Uterine smooth muscle cell (primary cell): ENCODE measurements around the gene CDH5. TPM values are rescaled to one million over a fixed set of nuclear protein-coding genes. Genes with fewer than 3 reads are reported as not detected.

ENCODE experiments used
- total RNA-seq: library from RNA; depleted of rRNA; stranded (reverse); fragments of >200 nt; gene quantifications from 2 replicates; pipeline ENCODE4 v1.2.3, GENCODE V29; 2014

CDH5 gene, protein sequence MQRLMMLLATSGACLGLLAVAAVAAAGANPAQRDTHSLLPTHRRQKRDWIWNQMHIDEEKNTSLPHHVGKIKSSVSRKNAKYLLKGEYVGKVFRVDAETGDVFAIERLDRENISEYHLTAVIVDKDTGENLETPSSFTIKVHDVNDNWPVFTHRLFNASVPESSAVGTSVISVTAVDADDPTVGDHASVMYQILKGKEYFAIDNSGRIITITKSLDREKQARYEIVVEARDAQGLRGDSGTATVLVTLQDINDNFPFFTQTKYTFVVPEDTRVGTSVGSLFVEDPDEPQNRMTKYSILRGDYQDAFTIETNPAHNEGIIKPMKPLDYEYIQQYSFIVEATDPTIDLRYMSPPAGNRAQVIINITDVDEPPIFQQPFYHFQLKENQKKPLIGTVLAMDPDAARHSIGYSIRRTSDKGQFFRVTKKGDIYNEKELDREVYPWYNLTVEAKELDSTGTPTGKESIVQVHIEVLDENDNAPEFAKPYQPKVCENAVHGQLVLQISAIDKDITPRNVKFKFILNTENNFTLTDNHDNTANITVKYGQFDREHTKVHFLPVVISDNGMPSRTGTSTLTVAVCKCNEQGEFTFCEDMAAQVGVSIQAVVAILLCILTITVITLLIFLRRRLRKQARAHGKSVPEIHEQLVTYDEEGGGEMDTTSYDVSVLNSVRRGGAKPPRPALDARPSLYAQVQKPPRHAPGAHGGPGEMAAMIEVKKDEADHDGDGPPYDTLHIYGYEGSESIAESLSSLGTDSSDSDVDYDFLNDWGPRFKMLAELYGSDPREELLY
- total RNA-seq = 0.33 and 0.50 TPM in 2 replicates

DNA sequence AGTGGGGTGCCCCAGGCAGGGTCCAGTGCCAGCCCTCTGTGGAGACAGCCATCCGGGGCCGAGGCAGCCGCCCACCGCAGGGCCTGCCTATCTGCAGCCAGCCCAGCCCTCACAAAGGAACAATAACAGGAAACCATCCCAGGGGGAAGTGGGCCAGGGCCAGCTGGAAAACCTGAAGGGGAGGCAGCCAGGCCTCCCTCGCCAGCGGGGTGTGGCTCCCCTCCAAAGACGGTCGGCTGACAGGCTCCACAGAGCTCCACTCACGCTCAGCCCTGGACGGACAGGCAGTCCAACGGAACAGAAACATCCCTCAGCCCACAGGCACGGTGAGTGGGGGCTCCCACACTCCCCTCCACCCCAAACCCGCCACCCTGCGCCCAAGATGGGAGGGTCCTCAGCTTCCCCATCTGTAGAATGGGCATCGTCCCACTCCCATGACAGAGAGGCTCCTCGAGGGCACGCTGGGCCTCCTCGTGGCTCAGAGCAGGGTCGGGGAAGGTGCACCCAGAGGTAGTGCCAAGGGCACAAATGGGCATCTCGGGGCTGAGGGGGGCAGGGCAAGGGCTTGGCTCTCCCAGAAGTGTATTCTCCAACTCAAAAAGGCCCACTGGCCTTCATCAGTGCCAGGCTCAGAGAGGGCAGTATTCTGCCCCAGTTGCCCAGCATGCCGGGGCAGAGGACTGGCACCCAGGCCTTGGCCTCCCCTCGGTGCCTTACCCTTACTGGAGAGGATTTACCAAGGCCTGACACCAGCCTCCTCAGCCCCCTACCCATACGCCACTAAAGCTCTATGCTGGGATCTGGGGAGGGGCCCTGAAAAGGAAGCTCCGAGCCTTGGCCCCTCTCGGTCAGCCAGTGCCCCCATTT, at the start of gene CDH5:
Gene CDH5, plus strand, starts transcription at position 259 of the 867 bp plus-strand sequence. CDS start 12,647 bp downstream, outside the sequence.

DNA sequence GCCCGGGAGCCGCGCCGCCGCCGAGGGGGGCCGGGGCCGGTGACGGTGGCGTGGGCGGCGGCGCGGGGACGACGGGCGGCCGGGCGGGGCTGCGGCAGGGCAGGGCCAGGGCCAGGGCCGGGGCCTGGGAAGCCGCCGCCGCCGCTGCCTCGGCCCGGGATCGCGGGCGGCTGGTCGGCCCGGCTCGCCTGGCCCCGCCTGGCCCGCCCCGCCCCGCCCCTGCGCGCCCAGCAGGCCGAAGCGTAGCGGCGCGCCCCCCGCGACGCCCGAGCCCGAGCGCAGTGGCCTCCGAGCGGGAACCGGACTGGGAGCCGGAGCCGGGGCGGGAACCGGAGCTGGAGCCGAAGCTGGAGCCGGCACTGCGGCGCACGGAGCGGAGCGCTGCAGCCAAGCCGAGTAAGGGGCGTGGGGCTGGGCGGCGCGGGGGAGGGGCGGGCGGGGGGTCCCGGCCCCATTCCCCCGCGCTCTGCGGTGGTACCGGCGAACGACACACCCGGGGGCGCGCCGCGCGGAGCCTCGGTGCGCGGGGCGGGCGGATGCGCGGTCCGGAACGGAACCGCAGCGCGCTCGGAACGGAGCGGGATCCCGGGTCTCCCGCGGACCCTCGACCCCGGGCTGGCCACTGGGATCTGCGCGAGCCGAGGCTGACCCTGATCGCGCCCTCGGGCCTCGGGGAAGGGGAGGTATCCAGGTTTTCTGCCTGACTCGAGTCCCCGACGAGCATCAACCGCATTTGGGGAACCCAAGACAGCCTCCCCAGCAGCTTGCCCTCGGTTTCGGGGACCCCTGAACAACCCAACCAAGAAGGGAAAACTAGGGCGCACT, 60.8 kb downstream of the CDH5 start, which contains the start of gene BEAN1:
Gene BEAN1, plus strand, starts transcription at position 260 of the 825 bp plus-strand sequence. CDS start 10,382 bp downstream, outside the sequence.

Other genes starting within 250 kb of the CDH5 start
- gene BEAN1, start 60.6 kb downstream of the CDH5 start, total RNA-seq = 0.11 and 0.12 TPM in 2 replicates
- 30.5 and 59.0 TPM in 2 replicates for gene TK2, start 183.4 kb downstream of the CDH5 start, total RNA-seq
- gene CKLF, start 185.9 kb downstream of the CDH5 start, total RNA-seq = 61.1 and 62.4 TPM in 2 replicates
- gene CMTM1, start 199.7 kb downstream of the CDH5 start, total RNA-seq = 1.2 and 1.5 TPM in 2 replicates
- not detected in 2 replicates for gene CMTM2, start 212.8 kb downstream of the CDH5 start, total RNA-seq
- gene CMTM3, start 238.0 kb downstream of the CDH5 start, total RNA-seq = 8.5 and 13.9 TPM in 2 replicates